GM12878 (cell line): ENCODE results near the gene TEX51. TPM values are rescaled to one million over a fixed set of nuclear protein-coding genes. Genes with fewer than 3 reads are reported as not detected.

Source experiments
- ATAC-seq: fragments of 200-7000 bp; cut with Tn5 transposase; 3 replicates; pipeline ENCODE4 v1.9.1; 2020; ENCODE audit warnings: mild to moderate bottlenecking, moderate library complexity
- BruUV-seq: library from RNA; stranded (reverse); fragments of 400-500 nt; replicated peaks from 2 replicates; lab custom pipeline; 2021; lab: Mats Ljungman, UMichigan
- CTCF ChIA-PET: fragments of 300-600 bp; sonication (Branson Sonifier 250); formaldehyde crosslinking; extraction: SDS; loops from one replicate; lab custom pipeline; 2021; ENCODE audit warnings: inconsistent platforms; lab: Yijun Ruan, JAX
- POLR2A ChIA-PET: fragments of 350-600 bp; formaldehyde crosslinking; extraction: SDS; loops from one replicate; lab custom pipeline; 2021; ENCODE audit warnings: inconsistent platforms; lab: Charles Lee
- RAD21 ChIA-PET: fragments of 300-600 bp; sonication (Branson Sonifier 250); formaldehyde crosslinking; loops from one replicate; lab custom pipeline; 2023; ENCODE audit warnings: antibody characterized with exemption; ENCODE audit not compliant: unreplicated experiment; lab: Charles Lee
- SMC1A ChIA-PET: fragments of 300-600 bp; sonication (Branson Sonifier 250); formaldehyde crosslinking; loops from one replicate; lab custom pipeline; 2023; ENCODE audit not compliant: unreplicated experiment, uncharacterized antibody; lab: Charles Lee
- DNase-seq: peaks from one replicate; pipeline ENCODE4 v3.0.0-alpha.2; 2011; ENCODE audit warnings: low read depth, low spot score
- FAIRE-seq: peaks from 3 replicates; lab custom pipeline; 2011; peaks lifted over from hg19 to GRCh38; lab: Jason Lieb, UNC
- H2AFZ ChIP-seq: 2 replicates; pipeline ENCODE4 v1.6.0; 2011; ENCODE audit warnings: low read depth, low read length, control low read depth; ENCODE audit not compliant: control insufficient read depth
- H3K27ac ChIP-seq: 2 replicates; pipeline ENCODE4 v1.5.1; 2011; ENCODE audit warnings: control low read depth; ENCODE audit not compliant: control insufficient read depth, insufficient read depth
- H3K27me3 ChIP-seq, 2 experiments: replicated peaks in 1 of 2; 2 replicates each; pipeline versions ENCODE4 v1.6.0 to v1.6.1; 2011; ENCODE audit warnings: low read length in 1 of 2; ENCODE audit not compliant: control insufficient read depth in 2 of 2, insufficient read depth in 2 of 2
- H3K36me3 ChIP-seq, 2 experiments: 2 replicates each; pipeline ENCODE4 v1.5.1; 2011; ENCODE audit warnings: low read length in 1 of 2; ENCODE audit not compliant: control insufficient read depth in 2 of 2, insufficient read depth in 2 of 2
- H3K4me1 ChIP-seq: 2 replicates; pipeline ENCODE4 v1.6.1; 2011; ENCODE audit warnings: mild to moderate bottlenecking, low read length, moderate library complexity, mixed read lengths; ENCODE audit not compliant: control insufficient read depth, insufficient read depth
- H3K4me2 ChIP-seq: 2 replicates; pipeline ENCODE4 v1.6.0; 2011; ENCODE audit warnings: control low read depth; ENCODE audit not compliant: control insufficient read depth, insufficient read depth
- H3K4me3 ChIP-seq: fragments of 200-600 bp; sonication (generic); 2 replicates; pipeline ENCODE4 v1.5.1; 2016
- H3K79me2 ChIP-seq: 2 replicates; pipeline ENCODE4 v1.6.0; 2011; ENCODE audit warnings: low read length; ENCODE audit not compliant: control insufficient read depth, insufficient read depth
- H3K9ac ChIP-seq: 2 replicates; pipeline ENCODE4 v1.8.0; 2011; ENCODE audit warnings: low read length, control low read depth, mixed read lengths; ENCODE audit not compliant: control insufficient read depth, insufficient read depth
- H3K9me3 ChIP-seq: replicated peaks from 3 replicates; pipeline ENCODE4 v1.5.1; 2011; ENCODE audit warnings: mild to moderate bottlenecking, low read length; ENCODE audit not compliant: control insufficient read depth, insufficient read depth
- H4K20me1 ChIP-seq: 2 replicates; pipeline ENCODE4 v1.6.0; 2011; ENCODE audit not compliant: control insufficient read depth, insufficient read depth
- ASH2L ChIP-seq: fragments of 300-600, 200-600 bp; sonication (generic); IDR thresholded peaks from 2 replicates; pipeline ENCODE4 v1.6.1; 2017; ENCODE audit warnings: low read depth, mild to moderate bottlenecking, borderline replicate concordance
- CBX3 ChIP-seq: fragments of 200-600 bp; sonication (generic); IDR thresholded peaks from 2 replicates; pipeline ENCODE4 v1.6.1; 2016; ENCODE audit warnings: low read depth, borderline replicate concordance
- EED ChIP-seq: sonication (generic); IDR thresholded peaks from 2 replicates; pipeline ENCODE4 v1.6.1; 2016; ENCODE audit warnings: antibody characterized with exemption, low read depth
- HDAC2 ChIP-seq: fragments of 200-600 bp; sonication (generic); IDR thresholded peaks from 2 replicates; pipeline ENCODE4 v1.6.1; 2017
- PAX8 ChIP-seq: fragments of 450-650 bp; IDR thresholded peaks from 2 replicates; pipeline ENCODE4 v1.6.1; 2017; ENCODE audit warnings: mild to moderate bottlenecking, moderate library complexity
- POLR2A ChIP-seq: IDR thresholded peaks from 2 replicates; pipeline ENCODE4 v1.6.1; 2011; ENCODE audit warnings: low read depth, mild to moderate bottlenecking, low read length
- TCF3 ChIP-seq: IDR thresholded peaks from 2 replicates; pipeline ENCODE4 v1.6.1; 2012; ENCODE audit warnings: low read depth, mild to moderate bottlenecking, low read length, borderline replicate concordance; ENCODE audit not compliant: insufficient read depth
- WRNIP1 ChIP-seq: IDR thresholded peaks from 2 replicates; pipeline ENCODE4 v1.6.1; 2011; ENCODE audit warnings: low read depth, low read length, improper control_type of control experiment, borderline replicate concordance
- ZBED1 ChIP-seq: IDR thresholded peaks from 2 replicates; pipeline ENCODE4 v1.6.1; 2016; ENCODE audit warnings: borderline replicate concordance
- ZNF622 ChIP-seq: fragments of 450-650 bp; IDR thresholded peaks from 2 replicates; pipeline ENCODE4 v1.6.1; 2017; ENCODE audit warnings: mild to moderate bottlenecking, inconsistent platforms
- WGBS: methylation state at CpG from one replicate; pipeline ENCODE4 v1.1.6; 2016; ENCODE audit warnings: low lambda C conversion rate; ENCODE audit not compliant: insufficient replicate concordance, insufficient coverage; ENCODE audit errors: missing lambda C conversion rate; 5-methylcytosine and 5-hydroxymethylcytosine counted together
- in situ Hi-C: fragments of 300-500 bp; cut with MboI; formaldehyde crosslinking; loops from 9 replicates; pipeline ENCODE4 v1.14.3; 2018; ENCODE audit warnings: mixed read lengths
- intact Hi-C: fragments of 100-400 bp; cut with micrococcal nuclease; formaldehyde crosslinking; loops from one replicate; pipeline ENCODE4 v1.14.2; 2022; ENCODE audit not compliant: unreplicated experiment
- polyA plus RNA-seq, 11 experiments: library from polyadenylated mRNA; depleted of rRNA in 4 of 11; unstranded in 6 of 11; stranded (reverse) in 5 of 11; fragments of >200 nt; fragmentation: Nextera tagmentation in 4 of 11; fragmentation: Illumina TruSeq in 1 of 11; extraction: Ambion mirVana in 4 of 11; extraction: Trizol in 1 of 11; gene quantifications; 1 replicate in 1 of 11; 2 replicates in 10 of 11; pipeline versions ENCODE4 v1.2.1 to v1.2.3, GENCODE V29; 2011 to 2016; ENCODE audit warnings: inconsistent platforms in 2 of 11, missing spikeins in 2 of 11, low read depth in 1 of 11
- total RNA-seq, 4 experiments: library from RNA; depleted of rRNA in 3 of 4; stranded (reverse); fragments of >200 nt in 3 of 4; fragmentation: Illumina TruSeq in 1 of 4; extraction: Trizol in 1 of 4; gene quantifications; 2 replicates each; pipeline versions ENCODE4 v1.2.1 to v1.2.3, GENCODE V29; 2013 to 2021
- TF ChIP-seq, protein P1 (sequence below): fragments of 450-650 bp; IDR thresholded peaks from 2 replicates; pipeline ENCODE4 v1.6.1; 2016; ENCODE audit warnings: mild to moderate bottlenecking, moderate library complexity, borderline replicate concordance
- TF ChIP-seq, protein P2 (sequence below): fragments of 450-650 bp; IDR thresholded peaks from 2 replicates; pipeline ENCODE4 v1.6.1; 2017; ENCODE audit warnings: antibody characterized with exemption, mild to moderate bottlenecking, moderate library complexity
- TF ChIP-seq, protein P3 (sequence below): IDR thresholded peaks from 2 replicates; pipeline ENCODE4 v1.6.1; 2012; ENCODE audit warnings: low read depth, low read length, improper control_type of control experiment
- TF ChIP-seq, protein P4 (sequence below): fragments of 450-650 bp; formaldehyde crosslinking; IDR thresholded peaks from 2 replicates; pipeline ENCODE4 v1.4.0; 2020; ENCODE audit warnings: mild to moderate bottlenecking, moderate library complexity

Gene TEX51
- total and polyA plus RNA-seq, 10 of the 15 experiments (the other 5 are each of a cell fraction or from before 2014, with no cell fraction given), result not detected

DNA sequence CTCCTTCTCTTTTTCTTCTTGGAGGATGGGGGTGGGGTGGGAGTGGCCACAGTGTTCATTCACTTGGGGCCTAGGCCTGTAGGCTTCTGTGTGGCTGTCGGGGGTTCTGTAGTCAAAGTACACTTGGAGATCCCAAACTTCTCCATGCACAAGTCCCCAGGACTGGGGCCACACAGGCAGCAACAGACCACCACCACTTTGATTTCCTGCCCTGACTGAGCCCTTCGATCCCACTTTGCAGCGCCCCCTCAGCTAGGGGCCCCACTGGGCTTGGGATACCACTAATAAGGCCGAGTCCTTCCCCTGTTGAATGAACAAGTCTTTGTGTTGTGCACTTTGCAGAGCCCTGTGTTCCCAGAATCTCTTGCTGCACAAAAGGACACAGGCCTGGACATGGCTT lies 5.5 kb upstream of the TEX51 start:
- H3K4me2 ChIP-seq, result no peak overlapping the region
- H3K36me3 ChIP-seq, result no peaks in the 10 kb centered on the region
- ATAC-seq (no peak), FAIRE-seq (no peak), DNase-seq (no peak)
- intact Hi-C loops (no loop called here), in situ Hi-C loops (no loop called here)
- peaks cover 0 to 1% of the 10 kb centered on the region in 2 experiments; a peak in 2 of 4 replicates for H3K27me3 ChIP-seq
- no peak overlapping the region for H3K4me3 ChIP-seq
- BruUV-seq, result no TSS peak
- H3K4me1 ChIP-seq, result no peaks in the 10 kb centered on the region
- H2AFZ ChIP-seq, result no peak overlapping the region
- ChIA-PET POLR2A (no interaction called here), RAD21 (no interaction called here), SMC1A (interaction anchor here (0.9 kb wide), 1 partner anchor 50 kb away, joined by 3 read pairs; no protein-coding TSS in a partner anchor), CTCF (no interaction called here)
- H3K9me3 ChIP-seq, result no peaks in the 10 kb centered on the region
- 27% methylated on average over 4 of the region's 4 CpGs for WGBS
- H3K9ac ChIP-seq, result no peak overlapping the region
- H3K27ac ChIP-seq, result no peak overlapping the region
- no peaks in the 10 kb centered on the region for H3K79me2 ChIP-seq
- no peaks in the 10 kb centered on the region for H4K20me1 ChIP-seq
- TF ChIP-seq CBX3 (no peak), ZBED1 (no peak), POLR2A (no peak), EED (no peak), HDAC2 (no peak), WRNIP1 (no peak), ZNF622 (no peak), PAX8 (no peak), ASH2L (no peak), TCF3 (no peak)
- TF ChIP-seq, protein P1, sequence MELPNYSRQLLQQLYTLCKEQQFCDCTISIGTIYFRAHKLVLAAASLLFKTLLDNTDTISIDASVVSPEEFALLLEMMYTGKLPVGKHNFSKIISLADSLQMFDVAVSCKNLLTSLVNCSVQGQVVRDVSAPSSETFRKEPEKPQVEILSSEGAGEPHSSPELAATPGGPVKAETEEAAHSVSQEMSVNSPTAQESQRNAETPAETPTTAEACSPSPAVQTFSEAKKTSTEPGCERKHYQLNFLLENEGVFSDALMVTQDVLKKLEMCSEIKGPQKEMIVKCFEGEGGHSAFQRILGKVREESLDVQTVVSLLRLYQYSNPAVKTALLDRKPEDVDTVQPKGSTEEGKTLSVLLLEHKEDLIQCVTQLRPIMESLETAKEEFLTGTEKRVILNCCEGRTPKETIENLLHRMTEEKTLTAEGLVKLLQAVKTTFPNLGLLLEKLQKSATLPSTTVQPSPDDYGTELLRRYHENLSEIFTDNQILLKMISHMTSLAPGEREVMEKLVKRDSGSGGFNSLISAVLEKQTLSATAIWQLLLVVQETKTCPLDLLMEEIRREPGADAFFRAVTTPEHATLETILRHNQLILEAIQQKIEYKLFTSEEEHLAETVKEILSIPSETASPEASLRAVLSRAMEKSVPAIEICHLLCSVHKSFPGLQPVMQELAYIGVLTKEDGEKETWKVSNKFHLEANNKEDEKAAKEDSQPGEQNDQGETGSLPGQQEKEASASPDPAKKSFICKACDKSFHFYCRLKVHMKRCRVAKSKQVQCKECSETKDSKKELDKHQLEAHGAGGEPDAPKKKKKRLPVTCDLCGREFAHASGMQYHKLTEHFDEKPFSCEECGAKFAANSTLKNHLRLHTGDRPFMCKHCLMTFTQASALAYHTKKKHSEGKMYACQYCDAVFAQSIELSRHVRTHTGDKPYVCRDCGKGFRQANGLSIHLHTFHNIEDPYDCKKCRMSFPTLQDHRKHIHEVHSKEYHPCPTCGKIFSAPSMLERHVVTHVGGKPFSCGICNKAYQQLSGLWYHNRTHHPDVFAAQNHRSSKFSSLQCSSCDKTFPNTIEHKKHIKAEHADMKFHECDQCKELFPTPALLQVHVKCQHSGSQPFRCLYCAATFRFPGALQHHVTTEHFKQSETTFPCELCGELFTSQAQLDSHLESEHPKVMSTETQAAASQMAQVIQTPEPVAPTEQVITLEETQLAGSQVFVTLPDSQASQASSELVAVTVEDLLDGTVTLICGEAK, result no peak
- TF ChIP-seq, protein P2, sequence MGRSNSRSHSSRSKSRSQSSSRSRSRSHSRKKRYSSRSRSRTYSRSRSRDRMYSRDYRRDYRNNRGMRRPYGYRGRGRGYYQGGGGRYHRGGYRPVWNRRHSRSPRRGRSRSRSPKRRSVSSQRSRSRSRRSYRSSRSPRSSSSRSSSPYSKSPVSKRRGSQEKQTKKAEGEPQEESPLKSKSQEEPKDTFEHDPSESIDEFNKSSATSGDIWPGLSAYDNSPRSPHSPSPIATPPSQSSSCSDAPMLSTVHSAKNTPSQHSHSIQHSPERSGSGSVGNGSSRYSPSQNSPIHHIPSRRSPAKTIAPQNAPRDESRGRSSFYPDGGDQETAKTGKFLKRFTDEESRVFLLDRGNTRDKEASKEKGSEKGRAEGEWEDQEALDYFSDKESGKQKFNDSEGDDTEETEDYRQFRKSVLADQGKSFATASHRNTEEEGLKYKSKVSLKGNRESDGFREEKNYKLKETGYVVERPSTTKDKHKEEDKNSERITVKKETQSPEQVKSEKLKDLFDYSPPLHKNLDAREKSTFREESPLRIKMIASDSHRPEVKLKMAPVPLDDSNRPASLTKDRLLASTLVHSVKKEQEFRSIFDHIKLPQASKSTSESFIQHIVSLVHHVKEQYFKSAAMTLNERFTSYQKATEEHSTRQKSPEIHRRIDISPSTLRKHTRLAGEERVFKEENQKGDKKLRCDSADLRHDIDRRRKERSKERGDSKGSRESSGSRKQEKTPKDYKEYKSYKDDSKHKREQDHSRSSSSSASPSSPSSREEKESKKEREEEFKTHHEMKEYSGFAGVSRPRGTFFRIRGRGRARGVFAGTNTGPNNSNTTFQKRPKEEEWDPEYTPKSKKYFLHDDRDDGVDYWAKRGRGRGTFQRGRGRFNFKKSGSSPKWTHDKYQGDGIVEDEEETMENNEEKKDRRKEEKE, result no peak
- TF ChIP-seq, protein P3, sequence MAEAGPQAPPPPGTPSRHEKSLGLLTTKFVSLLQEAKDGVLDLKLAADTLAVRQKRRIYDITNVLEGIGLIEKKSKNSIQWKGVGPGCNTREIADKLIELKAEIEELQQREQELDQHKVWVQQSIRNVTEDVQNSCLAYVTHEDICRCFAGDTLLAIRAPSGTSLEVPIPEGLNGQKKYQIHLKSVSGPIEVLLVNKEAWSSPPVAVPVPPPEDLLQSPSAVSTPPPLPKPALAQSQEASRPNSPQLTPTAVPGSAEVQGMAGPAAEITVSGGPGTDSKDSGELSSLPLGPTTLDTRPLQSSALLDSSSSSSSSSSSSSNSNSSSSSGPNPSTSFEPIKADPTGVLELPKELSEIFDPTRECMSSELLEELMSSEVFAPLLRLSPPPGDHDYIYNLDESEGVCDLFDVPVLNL, result no peak
- TF ChIP-seq, protein P4, sequence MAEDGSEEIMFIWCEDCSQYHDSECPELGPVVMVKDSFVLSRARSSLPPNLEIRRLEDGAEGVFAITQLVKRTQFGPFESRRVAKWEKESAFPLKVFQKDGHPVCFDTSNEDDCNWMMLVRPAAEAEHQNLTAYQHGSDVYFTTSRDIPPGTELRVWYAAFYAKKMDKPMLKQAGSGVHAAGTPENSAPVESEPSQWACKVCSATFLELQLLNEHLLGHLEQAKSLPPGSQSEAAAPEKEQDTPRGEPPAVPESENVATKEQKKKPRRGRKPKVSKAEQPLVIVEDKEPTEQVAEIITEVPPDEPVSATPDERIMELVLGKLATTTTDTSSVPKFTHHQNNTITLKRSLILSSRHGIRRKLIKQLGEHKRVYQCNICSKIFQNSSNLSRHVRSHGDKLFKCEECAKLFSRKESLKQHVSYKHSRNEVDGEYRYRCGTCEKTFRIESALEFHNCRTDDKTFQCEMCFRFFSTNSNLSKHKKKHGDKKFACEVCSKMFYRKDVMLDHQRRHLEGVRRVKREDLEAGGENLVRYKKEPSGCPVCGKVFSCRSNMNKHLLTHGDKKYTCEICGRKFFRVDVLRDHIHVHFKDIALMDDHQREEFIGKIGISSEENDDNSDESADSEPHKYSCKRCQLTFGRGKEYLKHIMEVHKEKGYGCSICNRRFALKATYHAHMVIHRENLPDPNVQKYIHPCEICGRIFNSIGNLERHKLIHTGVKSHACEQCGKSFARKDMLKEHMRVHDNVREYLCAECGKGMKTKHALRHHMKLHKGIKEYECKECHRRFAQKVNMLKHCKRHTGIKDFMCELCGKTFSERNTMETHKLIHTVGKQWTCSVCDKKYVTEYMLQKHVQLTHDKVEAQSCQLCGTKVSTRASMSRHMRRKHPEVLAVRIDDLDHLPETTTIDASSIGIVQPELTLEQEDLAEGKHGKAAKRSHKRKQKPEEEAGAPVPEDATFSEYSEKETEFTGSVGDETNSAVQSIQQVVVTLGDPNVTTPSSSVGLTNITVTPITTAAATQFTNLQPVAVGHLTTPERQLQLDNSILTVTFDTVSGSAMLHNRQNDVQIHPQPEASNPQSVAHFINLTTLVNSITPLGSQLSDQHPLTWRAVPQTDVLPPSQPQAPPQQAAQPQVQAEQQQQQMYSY (CRISPR knock-in tag), result no peak
